H1 (cell line): ENCODE results near the gene CEBPA. TPM values are rescaled to one million over a fixed set of nuclear protein-coding genes. Genes with fewer than 3 reads are reported as not detected.

Source experiments
- CTCF ChIA-PET: fragments of 300-600 bp; sonication (Branson Sonifier 250); formaldehyde crosslinking; loops from one replicate; lab custom pipeline; 2021; ENCODE audit not compliant: partially characterized antibody; lab: Charles Lee
- POLR2A ChIA-PET: fragments of 300-600 bp; sonication (Branson Sonifier 250); formaldehyde crosslinking; loops from one replicate; lab custom pipeline; 2021; ENCODE audit warnings: inconsistent platforms; ENCODE audit not compliant: partially characterized antibody; lab: Charles Lee
- DNase-seq, 2 experiments: peaks; one replicate each; pipeline versions ENCODE4 v3.0.0 to v3.0.0-alpha.2; 2010 to 2022; ENCODE audit warnings: low spot score in 2 of 2, low read depth in 1 of 2, mixed read lengths in 1 of 2
- FAIRE-seq: peaks from 2 replicates; lab custom pipeline; 2011; peaks lifted over from hg19 to GRCh38; lab: Jason Lieb, UNC
- H2AFZ ChIP-seq: 2 replicates; pipeline ENCODE4 v1.8.1; 2012; ENCODE audit warnings: low read length, inconsistent platforms
- H2AK5ac ChIP-seq: 2 replicates; pipeline ENCODE4 v1.6.1; 2013; ENCODE audit warnings: low read depth, low read length
- H2BK120ac ChIP-seq: replicated peaks from 2 replicates; pipeline ENCODE3; 2013; ENCODE audit warnings: low read depth, low read length, inconsistent platforms
- H2BK12ac ChIP-seq: 2 replicates; pipeline ENCODE4 v1.6.1; 2013; ENCODE audit warnings: low read depth, low read length
- H2BK15ac ChIP-seq: 2 replicates; pipeline ENCODE4 v1.6.1; 2013; ENCODE audit warnings: low read length
- H2BK20ac ChIP-seq: 2 replicates; pipeline ENCODE4 v1.6.1; 2013; ENCODE audit warnings: low read length
- H2BK5ac ChIP-seq: 2 replicates; pipeline ENCODE4 v1.6.1; 2013; ENCODE audit warnings: low read depth, low read length
- H3K14ac ChIP-seq: 2 replicates; pipeline ENCODE4 v1.6.1; 2013; ENCODE audit warnings: inconsistent platforms; ENCODE audit not compliant: insufficient read length
- H3K18ac ChIP-seq: 2 replicates; pipeline ENCODE4 v1.6.1; 2013; ENCODE audit warnings: low read length; ENCODE audit errors: extremely low read depth
- H3K23ac ChIP-seq: 2 replicates; pipeline ENCODE4 v1.6.1; 2013; ENCODE audit warnings: inconsistent platforms; ENCODE audit not compliant: insufficient read length
- H3K23me2 ChIP-seq: 2 replicates; pipeline ENCODE4 v1.6.1; 2013; ENCODE audit warnings: low read depth, low read length
- H3K27ac ChIP-seq: 2 replicates; pipeline ENCODE4 v1.6.1; 2011; ENCODE audit warnings: low read depth, low read length, inconsistent platforms
- H3K27me3 ChIP-seq, 4 experiments: replicated peaks in 1 of 4; 1 replicate in 1 of 4; 2 replicates in 3 of 4; pipeline versions ENCODE4 v1.6.1 to v1.8.1; 2011 to 2013; ENCODE audit warnings: low read length in 3 of 4, mild to moderate bottlenecking in 3 of 4, inconsistent platforms in 2 of 4, mixed read lengths in 2 of 4, moderate library complexity in 1 of 4; ENCODE audit not compliant: control insufficient read depth in 3 of 4, insufficient read depth in 3 of 4; ENCODE audit errors: extremely low read depth in 1 of 4
- H3K36me3 ChIP-seq, 4 experiments: 2 replicates each; pipeline versions ENCODE4 v1.6.1 to v1.8.1; 2011 to 2013; ENCODE audit warnings: mild to moderate bottlenecking in 4 of 4, low read length in 3 of 4, moderate library complexity in 2 of 4, control low read depth in 1 of 4, inconsistent platforms in 1 of 4; ENCODE audit not compliant: insufficient read depth in 4 of 4, control insufficient read depth in 2 of 4
- H3K4ac ChIP-seq: replicated peaks from 2 replicates; pipeline ENCODE3; 2013; ENCODE audit warnings: low read length, low read depth, mixed read lengths, inconsistent platforms; ENCODE audit not compliant: insufficient read length
- H3K4me1 ChIP-seq, 4 experiments: replicated peaks in 1 of 4; 1 replicate in 1 of 4; 2 replicates in 3 of 4; pipeline versions ENCODE4 v1.6.1 to v1.8.1; 2011 to 2013; ENCODE audit warnings: low read length in 3 of 4, inconsistent platforms in 2 of 4, mixed read lengths in 1 of 4; ENCODE audit not compliant: insufficient read depth in 4 of 4, control insufficient read depth in 3 of 4
- H3K4me2 ChIP-seq, 2 experiments: 2 replicates each; pipeline versions ENCODE4 v1.6.1 to v1.8.1; 2011 to 2013; ENCODE audit warnings: low read depth in 2 of 2, low read length in 2 of 2, control low read depth in 1 of 2, inconsistent platforms in 1 of 2, mild to moderate bottlenecking in 1 of 2; ENCODE audit not compliant: insufficient read depth in 1 of 2
- H3K4me3 ChIP-seq, 4 experiments: fragments of 200-600, 300-600 bp in 1 of 4; sonication (generic), shearing (Covaris generic), sonication (Bioruptor Twin) in 1 of 4; 2 replicates each; pipeline versions ENCODE4 v1.5.1 to v1.8.1; 2011 to 2016; ENCODE audit warnings: low read length in 4 of 4, low read depth in 3 of 4, control low read depth in 2 of 4, inconsistent platforms in 2 of 4, mild to moderate bottlenecking in 2 of 4, mixed read lengths in 1 of 4, moderate library complexity in 1 of 4; ENCODE audit not compliant: insufficient read depth in 2 of 4; ENCODE audit errors: extremely low read depth in 1 of 4
- H3K56ac ChIP-seq: replicated peaks from 2 replicates; pipeline ENCODE3; 2013; ENCODE audit warnings: low read depth, mild to moderate bottlenecking, mixed read lengths, low read length, inconsistent platforms; ENCODE audit not compliant: insufficient read length
- H3K79me1 ChIP-seq: 2 replicates; pipeline ENCODE4 v1.6.1; 2013; ENCODE audit warnings: low read depth, low read length, control low read depth
- H3K79me2 ChIP-seq, 2 experiments: 2 replicates each; pipeline versions ENCODE4 v1.6.1 to v1.8.1; 2012 to 2013; ENCODE audit warnings: low read length in 2 of 2, mild to moderate bottlenecking in 2 of 2, inconsistent platforms in 1 of 2; ENCODE audit not compliant: insufficient read depth in 2 of 2, control insufficient read depth in 1 of 2
- H3K9ac ChIP-seq, 4 experiments: replicated peaks in 1 of 4; 1 replicate in 1 of 4; 2 replicates in 3 of 4; pipeline versions ENCODE4 v1.6.1 to v1.8.1; 2011 to 2013; ENCODE audit warnings: low read depth in 3 of 4, low read length in 3 of 4, control low read depth in 2 of 4, mild to moderate bottlenecking in 2 of 4, moderate library complexity in 2 of 4, inconsistent platforms in 1 of 4; ENCODE audit errors: extremely low read depth in 1 of 4
- H3K9me3 ChIP-seq, 2 experiments: 2 replicates each; pipeline versions ENCODE4 v1.6.1 to v1.8.1; 2012 to 2013; ENCODE audit warnings: mild to moderate bottlenecking in 2 of 2, moderate library complexity in 2 of 2, control low read depth in 1 of 2, inconsistent platforms in 1 of 2, low read depth in 1 of 2, low read length in 1 of 2, mixed read lengths in 1 of 2; ENCODE audit not compliant: insufficient read depth in 2 of 2
- H4K20me1 ChIP-seq, 2 experiments: replicated peaks in 1 of 2; 2 replicates each; pipeline versions ENCODE3 to v1.8.1; 2011 to 2013; ENCODE audit warnings: inconsistent platforms in 2 of 2, low read length in 2 of 2, mild to moderate bottlenecking in 1 of 2; ENCODE audit not compliant: insufficient read depth in 2 of 2, control insufficient read depth in 1 of 2
- H4K5ac ChIP-seq: 2 replicates; pipeline ENCODE4 v1.6.1; 2013; ENCODE audit warnings: low read length, low read depth, mixed read lengths, inconsistent platforms; ENCODE audit not compliant: insufficient read length
- H4K8ac ChIP-seq: 2 replicates; pipeline ENCODE4 v1.8.0; 2013; ENCODE audit warnings: mild to moderate bottlenecking, moderate library complexity, low read length, inconsistent platforms; ENCODE audit not compliant: insufficient read depth; ENCODE audit errors: extremely low read depth
- H4K91ac ChIP-seq: replicated peaks from 2 replicates; pipeline ENCODE3; 2013; ENCODE audit warnings: low read length, mixed read lengths, inconsistent platforms; ENCODE audit not compliant: insufficient read length
- SIRT6 ChIP-seq: IDR thresholded peaks from one replicate; pipeline ENCODE4 v1.7.1; 2012; ENCODE audit warnings: low read length, inconsistent platforms
- WGBS, 2 experiments: shearing (Covaris generic) in 1 of 2; methylation state at CpG; one replicate each; pipeline versions ENCODE4 v1.1.6 to v1.1.7; 2013 to 2015; ENCODE audit warnings: low lambda C conversion rate in 2 of 2, mixed read lengths in 2 of 2, inconsistent platforms in 1 of 2, low coverage in 1 of 2, missing lambda C conversion rate in 1 of 2; ENCODE audit not compliant: insufficient replicate concordance in 2 of 2, insufficient coverage in 1 of 2, insufficient read length in 1 of 2; ENCODE audit errors: extremely low coverage in 1 of 2, missing lambda C conversion rate in 1 of 2; 5-methylcytosine and 5-hydroxymethylcytosine counted together
- polyA plus RNA-seq, 7 experiments: library from polyadenylated mRNA; depleted of rRNA in 3 of 7; stranded (reverse) in 5 of 7; unstranded in 2 of 7; fragments of >200 nt in 5 of 7; fragments of 200-250 nt in 2 of 7; gene quantifications; 1 replicate in 5 of 7; 2 replicates in 1 of 7; 4 replicates in 1 of 7; pipeline versions ENCODE4 v1.2.1 to v1.2.3, GENCODE V29; 2011 to 2013; ENCODE audit warnings: missing spikeins in 2 of 7, mixed read lengths in 2 of 7
- total RNA-seq: library from RNA; stranded (reverse); fragmentation: NEBNext Ultra II Directional; extraction: Animal tissue kit (Norgen Biotek cat#: 25700); gene quantifications from 2 replicates; pipeline ENCODE4 v1.2.1, GENCODE V29; 2021

Gene CEBPA
- total and polyA plus RNA-seq, 2 of the 8 experiments (the other 6 are each of a cell fraction or from before 2014, with no cell fraction given): 2.0 to 2.7 TPM

DNA sequence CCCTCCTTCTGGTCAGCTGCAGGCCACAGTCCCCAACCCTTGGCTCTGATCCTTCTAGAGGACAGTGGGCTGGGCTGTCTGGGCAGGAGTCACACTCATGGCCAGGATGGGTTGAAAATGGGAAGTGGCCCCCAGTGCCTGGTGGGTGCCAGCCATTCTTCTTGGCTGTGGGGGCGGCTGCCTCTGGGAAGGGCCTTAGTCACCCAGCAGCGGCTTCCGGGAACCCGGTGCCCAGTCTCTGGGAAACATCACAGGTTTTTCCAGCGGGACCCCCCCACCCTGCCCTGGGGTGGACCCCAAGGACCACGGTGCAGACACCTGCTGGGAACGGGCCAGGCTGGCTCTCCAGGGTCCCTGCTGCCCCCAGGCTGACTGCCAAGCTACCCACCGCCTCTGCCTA is 49.4 kb downstream of the CEBPA start:
- Histone ChIP-seq H2BK20ac (no peak overlapping the region), H3K4me2 (no peak overlapping the region), H2BK5ac (no peak overlapping the region), H2BK15ac (no peak overlapping the region), H2AFZ (no peak overlapping the region), H3K4me3 (no peak overlapping the region), H3K23ac (no peak overlapping the region), H3K4ac (no peak overlapping the region), H4K91ac (no peak overlapping the region), H3K4me1 (peaks cover 0 to 4% (median under 1%) of the 10 kb centered on the region in 4 experiments; a peak in 5 of 7 replicates), H3K9me3 (no peaks in the 10 kb centered on the region), H3K27ac (no peak overlapping the region), H3K18ac (no peak overlapping the region), H4K20me1 (peaks cover 0 to 12% of the 10 kb centered on the region in 2 experiments), H3K9ac (no peak overlapping the region), H3K79me2 (no peaks in the 10 kb centered on the region), H2BK120ac (no peak overlapping the region), H3K36me3 (no peaks in the 10 kb centered on the region), H4K5ac (no peak overlapping the region), H3K14ac (no peak overlapping the region), H2BK12ac (no peak overlapping the region), H3K23me2 (peaks cover 13% of the 10 kb centered on the region; the same call in 1 of the 2 replicates), H2AK5ac (no peak overlapping the region), H3K79me1 (peaks cover 6% of the 10 kb centered on the region; the same call in 1 of the 2 replicates), H3K27me3 (no peaks in the 10 kb centered on the region; a peak in 1 of 7 replicates), H3K56ac (no peak overlapping the region), H4K8ac (no peak overlapping the region)
- ChIA-PET CTCF (interaction anchor here (0.5 to 1.5 kb wide), 4 partner anchors 11 to 513 kb away, joined by 3 to 5 read pairs (median 4); no protein-coding TSS in a partner anchor), POLR2A (interaction anchor here (1.0 to 3.1 kb wide), 2 partner anchors 50 to 121 kb away, joined by 3 to 9 read pairs; partner anchors contain the start of genes CEBPA and CEBPG)
- no peak for TF ChIP-seq SIRT6
- DNase-seq: no peak
- 92% methylated on average over 7 of the region's 8 CpGs; no CpG with 5 or more reads in 1 of the 2 experiments for WGBS, 2 experiments
- no peak for FAIRE-seq
